HG03095 (cell line): Measurements from ENCODE around the gene MAG.

ENCODE experiments used
- ATAC-seq: cut with Tn5 transposase; IDR thresholded peaks from one replicate; pipeline ENCODE4 v1.9.1; 2021; ENCODE audit warnings: moderate library complexity; ENCODE audit not compliant: unreplicated experiment

Gene MAG

GRCh38 chr19:35314858-35315470, 23.0 kb downstream of the MAG start:
- no peak for ATAC-seq

GRCh38 chr19:35315883-35316282, 23.9 kb downstream of the MAG start:
- no peak for ATAC-seq

GRCh38 chr19:35316560-35316959, 24.6 kb downstream of the MAG start:
- ATAC-seq: no peak

GRCh38 chr19:35317464-35318043, 25.6 kb downstream of the MAG start:
- ATAC-seq: no peak

GRCh38 chr19:35318679-35319448, 26.9 kb downstream of the MAG start:
- no peak for ATAC-seq

GRCh38 chr19:35320065-35320713, 28.2 kb downstream of the MAG start:
- ATAC-seq: no peak

GRCh38 chr19:35321291-35321690, 29.3 kb downstream of the MAG start:
- ATAC-seq: no peak

- no peak for ATAC-seq
These were observed 30.1 kb downstream of the MAG start for GRCh38 chr19:35322014-35322413.

- no peak for ATAC-seq
These were observed 35.7 kb downstream of the MAG start for GRCh38 chr19:35327642-35328041.

GRCh38 chr19:35328851-35329285, 36.9 kb downstream of the MAG start, which contains the start of gene CD22:
TSS of gene CD22 (plus strand) at chr19:35329187. CDS start at chr19:35332041, 2,854 bp downstream.
- ATAC-seq: no peak

- ATAC-seq: no peak
These were observed 37.4 kb downstream of the MAG start for GRCh38 chr19:35329323-35329722.

- peak; percentile 36 for ATAC-seq
These were observed 38.5 kb downstream of the MAG start for GRCh38 chr19:35330475-35330874.

- ATAC-seq: no peak
These were observed 39.7 kb downstream of the MAG start for GRCh38 chr19:35331551-35332214.

GRCh38 chr19:35332817-35333216, 40.9 kb downstream of the MAG start:
- no peak for ATAC-seq

- ATAC-seq: no peak
These were observed 42.3 kb downstream of the MAG start for GRCh38 chr19:35334144-35334753.

- ATAC-seq: no peak
These were observed 44.4 kb downstream of the MAG start for GRCh38 chr19:35336166-35336955.

GRCh38 chr19:35337097-35337983, 45.4 kb downstream of the MAG start:
- no peak for ATAC-seq

- ATAC-seq: no peak
These were observed 46.0 kb downstream of the MAG start for GRCh38 chr19:35337984-35338296.

- no peak for ATAC-seq
These were observed 48.5 kb downstream of the MAG start for GRCh38 chr19:35340431-35340830.
